DMS53 treated with DMSO at 0.1 percent for 48 hours (cell line): Measurements from ENCODE around the gene CSTPP1.

Experiments used
- DNase-seq: peaks from one replicate; lab custom pipeline; 2025; ENCODE audit not compliant: unreplicated experiment; lab: John Stamatoyannopoulos, UW

Gene CSTPP1

DNA sequence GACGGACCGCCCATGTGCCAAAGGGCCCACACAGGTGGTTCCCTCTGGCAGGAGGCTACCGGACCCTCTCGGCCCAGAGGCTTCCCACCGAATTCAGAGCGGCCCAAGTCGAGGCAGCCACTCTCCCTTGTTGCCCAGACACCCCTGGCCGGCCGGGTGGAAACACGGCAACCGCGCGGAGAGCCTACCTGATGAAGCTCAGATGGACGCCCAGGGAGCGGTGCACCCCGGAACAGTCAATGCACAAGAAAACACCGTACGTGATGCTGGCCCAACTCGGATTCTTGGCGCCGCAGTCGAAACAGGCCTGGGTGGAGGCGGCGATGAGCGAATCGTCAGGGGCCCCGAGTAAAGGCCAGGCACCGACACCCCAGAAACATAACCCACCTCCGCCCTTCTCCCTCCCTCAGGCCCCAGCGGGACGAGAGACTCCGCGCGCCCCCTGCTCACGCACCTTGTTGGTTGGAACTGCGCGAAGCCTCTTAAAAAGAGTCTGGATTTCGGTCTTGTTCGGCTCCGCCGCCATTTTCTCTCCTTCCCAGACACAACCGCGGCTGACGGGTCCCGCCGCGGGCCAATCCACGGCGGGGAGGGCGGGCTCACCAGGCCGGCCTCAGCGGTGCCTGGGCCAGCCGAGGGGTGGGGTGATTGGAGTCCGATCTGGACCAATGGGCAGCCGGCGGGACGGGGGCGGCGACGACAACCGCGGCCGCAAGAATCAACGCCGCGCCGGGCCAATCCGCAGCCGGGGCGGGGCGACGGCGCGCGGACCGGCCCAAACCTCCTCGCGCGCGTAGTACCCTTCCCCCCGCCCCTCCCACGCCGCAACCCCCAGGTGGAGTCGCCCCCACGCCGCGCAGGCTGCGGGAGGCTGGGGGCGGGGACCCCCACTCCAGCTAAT lies 240.0 kb downstream of the CSTPP1 start, which contains the start of gene ARFGAP2:
Gene ARFGAP2 (minus strand): TSS at position 552 of the 901 bp plus-strand sequence. CDS start 26 bp downstream, at position 526.
- peak; percentile 72 for DNase-seq

DNA sequence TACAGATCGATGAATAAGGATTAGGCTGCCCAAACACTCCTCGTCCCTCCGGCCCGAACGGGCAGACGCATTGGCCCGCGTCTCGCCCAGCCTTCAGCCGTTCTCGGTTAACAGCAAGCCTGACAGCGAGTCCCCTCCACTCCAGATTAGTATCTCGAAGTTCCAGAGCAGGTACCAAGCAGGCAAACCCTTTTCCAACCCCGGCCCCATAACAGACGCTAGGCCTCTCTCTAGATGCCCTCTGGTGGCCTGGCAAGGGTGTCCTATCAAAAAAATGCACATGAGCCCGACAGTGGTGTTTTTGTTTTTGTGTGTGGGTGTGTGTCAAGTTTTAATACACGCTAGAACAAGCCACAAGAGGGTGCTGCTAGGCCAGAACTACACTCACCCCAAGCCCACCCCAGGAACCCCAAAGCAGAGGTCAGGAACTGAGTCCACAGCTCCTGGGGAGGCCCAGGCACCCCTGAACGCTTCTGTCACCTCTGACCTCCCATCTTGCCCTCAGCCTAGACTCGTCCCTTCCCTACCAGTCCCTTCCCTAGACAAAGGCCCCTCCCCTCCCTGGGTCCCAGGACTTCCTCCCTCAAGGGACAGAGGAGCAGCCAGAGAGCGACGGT lies 240.8 kb downstream of the CSTPP1 start:
- DNase-seq = peak; percentile 36

DNA sequence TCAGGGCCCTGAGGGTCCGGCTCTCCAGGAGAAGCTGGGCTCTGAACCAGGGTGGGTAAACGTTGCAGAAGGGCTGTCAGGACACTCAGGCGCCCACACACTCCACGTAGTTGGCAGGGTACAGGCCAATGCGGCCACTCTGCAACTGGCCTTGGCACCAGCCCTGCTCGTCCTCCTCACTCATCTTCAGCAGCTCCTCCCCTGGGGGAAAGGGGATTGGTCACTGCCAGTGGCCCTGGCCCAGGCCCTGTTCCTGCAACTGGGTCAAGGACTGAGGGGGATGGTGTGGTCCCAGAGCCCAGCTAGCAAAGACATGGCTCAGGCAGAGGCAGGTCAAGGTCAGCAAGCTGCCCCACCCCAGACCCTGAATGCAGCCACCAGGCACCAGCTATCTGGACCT lies 241.3 kb downstream of the CSTPP1 start:
- DNase-seq = no peak

DNA sequence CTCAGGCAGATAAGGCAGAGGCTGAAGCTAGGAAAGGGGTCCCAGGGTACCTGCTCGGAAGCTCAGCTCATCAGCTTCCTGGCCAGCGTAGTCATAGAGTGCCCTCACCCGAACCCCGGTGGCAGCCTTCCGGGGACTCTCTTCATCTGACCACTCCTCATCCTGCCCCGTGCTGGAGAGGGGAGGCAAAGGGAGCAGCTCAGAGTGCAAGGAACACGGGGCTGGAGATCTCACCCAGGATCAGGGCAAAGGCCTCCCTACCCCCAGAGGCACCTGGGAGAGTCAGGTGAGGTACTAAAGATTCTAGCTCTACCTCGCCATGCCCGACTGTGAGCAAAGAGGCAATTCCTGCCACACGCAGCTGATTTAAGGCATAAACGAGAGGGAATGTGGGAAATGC lies 241.8 kb downstream of the CSTPP1 start:
- DNase-seq = no peak

DNA sequence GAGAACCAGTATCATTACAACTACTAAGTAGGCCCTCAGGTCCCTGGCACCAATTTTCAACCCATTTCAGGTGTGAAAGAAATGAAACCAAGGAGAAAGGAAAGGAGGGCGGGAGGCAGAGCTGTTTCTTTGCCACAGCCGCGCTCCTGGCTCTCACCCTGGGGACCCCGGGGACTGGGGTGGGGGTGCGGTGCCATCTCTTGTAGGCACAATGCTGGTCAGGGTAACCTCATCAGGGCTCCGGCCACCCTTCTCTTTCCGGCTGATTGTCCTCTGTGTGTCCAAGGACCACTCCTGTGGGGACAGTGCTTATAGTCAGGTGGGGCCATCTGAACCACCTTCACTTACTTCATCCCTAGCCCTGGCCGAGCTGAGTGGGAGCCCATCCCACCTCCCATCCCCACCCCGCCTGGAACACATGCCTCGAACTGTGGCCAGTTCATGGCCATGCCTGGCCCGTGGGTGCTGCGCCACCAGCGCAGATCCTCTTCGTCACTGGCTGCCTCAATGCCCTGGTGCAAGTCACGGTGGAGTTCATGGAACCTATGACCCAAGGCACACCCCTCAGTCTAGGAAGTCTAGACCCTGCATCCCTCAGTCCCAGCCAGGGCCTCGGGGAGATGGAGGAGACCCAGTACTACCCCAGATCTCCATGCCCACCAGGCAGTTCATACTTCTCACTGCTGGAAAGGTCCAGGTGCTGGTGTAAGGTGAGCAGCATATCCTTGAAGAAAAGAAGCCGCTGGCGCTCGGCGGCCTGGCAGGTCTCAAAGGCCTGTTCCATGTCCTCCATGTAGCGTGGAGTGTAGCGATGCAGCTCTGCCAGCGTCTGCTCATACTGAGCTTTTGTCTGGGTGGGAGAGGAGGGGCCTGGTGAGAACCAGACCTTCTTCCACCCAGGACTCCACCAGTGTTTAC lies 242.4 kb downstream of the CSTPP1 start:
- no peak for DNase-seq

DNA sequence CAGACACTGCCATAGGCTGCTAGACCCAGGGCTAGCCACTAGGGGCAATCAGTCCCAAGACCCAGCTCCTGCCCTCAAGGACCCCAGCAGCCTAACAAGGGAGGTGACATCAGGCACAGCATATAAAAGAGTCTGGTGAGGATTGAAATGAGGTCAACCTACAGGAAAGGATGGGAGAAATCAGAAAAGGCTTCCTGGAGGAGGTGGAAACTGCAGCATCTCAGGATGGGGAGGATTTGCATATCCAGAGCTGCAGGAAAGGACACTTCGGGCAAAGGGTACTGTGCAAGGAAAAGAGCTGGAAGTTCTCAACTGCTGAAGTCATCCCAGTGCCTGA lies 243.1 kb downstream of the CSTPP1 start:
- no peak for DNase-seq

DNA sequence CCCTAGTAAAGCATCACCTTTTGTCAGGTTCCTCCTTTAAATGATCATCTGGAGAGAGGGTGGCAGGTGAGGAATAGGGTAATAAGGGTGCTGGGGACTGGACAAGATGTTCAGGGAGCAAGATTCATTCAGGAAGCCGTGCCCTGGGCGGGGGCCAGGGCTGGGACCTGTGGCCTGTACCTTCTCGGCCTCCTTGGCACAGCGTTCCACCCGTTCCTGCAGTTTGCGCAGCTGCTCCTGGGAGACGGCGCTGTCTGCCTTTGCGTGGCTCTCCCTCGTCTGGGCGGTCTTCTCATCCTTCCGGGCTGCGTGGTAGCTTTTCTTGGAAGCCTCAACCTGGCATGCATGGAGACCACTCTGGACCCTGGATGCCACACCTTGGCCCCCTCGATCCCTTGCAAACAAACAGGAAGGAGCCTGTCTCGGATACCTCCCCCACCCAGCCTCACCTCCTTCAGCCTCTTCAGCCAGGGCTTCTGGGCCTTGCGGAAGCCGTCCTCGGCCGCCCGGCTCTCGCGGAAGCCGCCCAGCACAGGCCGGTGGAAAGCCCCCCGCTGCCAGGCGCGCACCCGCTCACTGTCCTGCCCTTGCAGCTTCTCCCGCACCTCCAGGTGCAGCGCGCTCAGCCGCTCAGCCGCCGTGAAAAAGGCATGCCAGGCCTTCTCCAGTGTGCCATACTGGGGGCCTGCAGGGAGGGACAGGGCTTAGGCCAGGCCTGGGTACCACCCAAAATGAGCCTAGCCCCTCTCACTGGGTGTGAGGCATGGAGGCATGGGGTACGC lies 243.6 kb downstream of the CSTPP1 start:
- no peak for DNase-seq

DNA sequence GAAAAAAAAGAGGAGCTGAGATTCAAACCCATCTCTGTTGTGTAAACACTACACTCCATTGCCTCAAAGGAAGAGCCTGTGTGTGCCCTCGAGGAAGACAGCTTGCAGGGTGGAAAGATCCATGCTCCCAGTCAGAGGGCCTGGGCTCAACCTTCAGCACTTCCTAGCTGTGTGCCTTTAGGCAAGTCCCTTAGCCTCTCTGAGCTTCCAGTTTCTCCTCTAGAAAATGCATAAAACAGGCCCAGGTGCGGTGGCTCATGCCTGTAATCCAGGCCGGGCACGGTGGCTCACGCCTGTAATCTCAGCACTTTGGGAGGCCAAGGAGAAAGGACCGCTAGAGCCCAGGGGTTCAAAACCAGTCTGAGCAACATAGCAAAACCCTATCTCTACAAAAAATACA lies 244.7 kb downstream of the CSTPP1 start:
- DNase-seq = no peak

DNA sequence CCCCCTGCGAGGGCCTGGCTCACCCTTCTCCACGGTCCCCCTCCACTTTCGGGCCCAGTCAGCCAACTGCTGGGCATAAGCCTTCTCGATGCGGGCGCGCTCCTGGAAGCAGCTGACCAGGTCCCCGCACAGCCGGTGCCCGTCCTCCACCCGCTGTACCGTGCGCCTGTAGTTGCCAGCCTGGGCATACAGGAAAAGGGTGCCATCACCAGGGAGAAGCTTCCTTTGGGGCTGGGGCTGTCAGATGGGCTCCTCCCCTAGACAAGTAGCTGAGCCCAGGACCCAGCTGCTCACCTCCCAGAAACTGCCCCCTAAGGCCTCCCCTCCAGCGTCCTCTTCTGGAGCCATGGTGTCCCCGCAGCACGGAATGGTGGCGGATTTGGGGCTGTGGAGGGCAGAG lies 245.8 kb downstream of the CSTPP1 start:
- DNase-seq = no peak

DNA sequence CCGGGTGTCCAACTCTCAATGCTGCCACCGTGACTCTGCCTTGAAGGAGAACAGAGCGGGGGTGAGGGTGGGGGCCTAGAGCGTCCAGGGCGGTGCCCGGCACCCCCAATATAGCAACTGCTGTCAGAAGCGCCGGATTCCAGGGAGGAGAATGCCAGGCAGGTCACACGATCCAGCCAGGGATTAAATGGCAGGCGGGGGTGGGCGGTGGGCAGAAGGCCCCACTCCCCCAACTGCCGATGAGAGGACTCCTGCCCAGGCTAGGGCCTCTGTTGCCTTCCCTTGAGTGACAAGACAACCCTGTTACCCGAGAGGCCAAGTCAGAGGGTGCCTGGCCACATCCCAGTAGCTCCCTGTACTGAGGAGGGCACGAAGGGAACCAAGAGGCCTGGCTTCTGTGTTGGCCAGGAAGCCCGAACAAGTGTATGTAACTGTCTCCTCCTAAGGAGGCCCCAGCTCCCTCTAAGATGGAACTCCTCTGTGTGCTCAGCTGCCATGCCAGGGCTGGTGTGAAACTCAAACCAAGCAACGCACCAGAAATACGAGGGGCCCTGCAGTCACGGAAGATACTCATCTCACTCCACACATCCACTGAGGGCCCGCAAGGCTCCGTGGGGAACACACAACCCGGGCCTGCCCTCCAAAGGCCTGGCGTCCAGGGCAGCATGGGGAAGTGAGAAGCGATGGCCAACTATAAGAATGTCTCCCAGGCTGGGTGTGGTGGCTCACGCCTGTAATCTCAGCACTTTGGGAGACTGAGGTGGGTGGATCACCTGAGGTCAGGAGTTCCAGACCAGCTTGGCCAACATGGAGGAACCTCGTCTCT lies 246.7 kb downstream of the CSTPP1 start:
- no peak for DNase-seq

DNA sequence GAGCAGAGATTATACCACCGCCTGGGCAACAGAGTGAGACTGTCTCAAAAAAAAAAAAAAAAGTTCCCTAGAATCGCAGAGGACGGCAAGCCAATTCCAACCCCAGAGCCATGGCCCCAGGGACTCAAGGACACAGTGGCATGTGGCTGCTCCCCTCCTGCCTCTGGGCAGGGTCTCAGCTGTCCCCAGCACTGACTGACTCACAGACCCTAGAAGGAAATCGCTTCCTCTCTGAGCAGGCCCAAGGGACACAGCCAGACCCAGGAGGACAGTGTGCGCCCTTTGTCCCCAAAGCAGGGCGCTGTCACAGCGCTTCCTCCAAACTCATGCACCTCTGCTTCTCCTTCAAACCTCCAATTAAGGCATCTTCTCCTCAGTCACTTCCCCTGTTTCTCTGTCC lies 247.4 kb downstream of the CSTPP1 start:
- DNase-seq = no peak

DNA sequence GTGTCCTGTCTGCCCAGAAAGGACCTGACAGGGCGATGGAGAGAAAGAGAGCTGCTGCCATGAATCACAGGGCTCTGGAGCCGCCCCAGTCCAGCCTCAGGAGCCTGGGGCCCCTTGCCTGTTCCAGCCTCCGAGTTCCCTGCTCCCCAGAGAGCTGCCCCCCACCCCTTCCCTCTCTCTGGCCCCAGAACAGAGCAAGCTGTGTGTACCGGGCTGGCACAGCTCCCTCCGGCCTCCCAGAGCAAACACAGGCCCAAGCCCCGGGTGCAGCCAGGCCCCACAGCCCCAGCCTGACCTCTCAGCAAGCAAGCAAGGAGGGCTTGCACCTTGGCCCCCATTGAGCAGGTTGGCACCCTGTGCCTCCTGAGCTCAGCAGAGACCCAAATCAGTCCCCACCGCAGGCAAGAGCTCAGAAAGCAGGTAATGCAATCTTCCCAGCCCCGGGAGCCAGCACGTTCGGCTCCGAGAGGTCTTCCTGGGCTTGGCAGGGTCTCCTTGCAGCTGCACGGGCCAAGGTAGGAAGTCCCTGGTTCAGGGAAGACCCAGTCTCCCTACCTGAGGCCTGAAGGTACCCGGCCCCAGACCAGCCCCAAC lies 248.2 kb downstream of the CSTPP1 start:
- DNase-seq = no peak

DNA sequence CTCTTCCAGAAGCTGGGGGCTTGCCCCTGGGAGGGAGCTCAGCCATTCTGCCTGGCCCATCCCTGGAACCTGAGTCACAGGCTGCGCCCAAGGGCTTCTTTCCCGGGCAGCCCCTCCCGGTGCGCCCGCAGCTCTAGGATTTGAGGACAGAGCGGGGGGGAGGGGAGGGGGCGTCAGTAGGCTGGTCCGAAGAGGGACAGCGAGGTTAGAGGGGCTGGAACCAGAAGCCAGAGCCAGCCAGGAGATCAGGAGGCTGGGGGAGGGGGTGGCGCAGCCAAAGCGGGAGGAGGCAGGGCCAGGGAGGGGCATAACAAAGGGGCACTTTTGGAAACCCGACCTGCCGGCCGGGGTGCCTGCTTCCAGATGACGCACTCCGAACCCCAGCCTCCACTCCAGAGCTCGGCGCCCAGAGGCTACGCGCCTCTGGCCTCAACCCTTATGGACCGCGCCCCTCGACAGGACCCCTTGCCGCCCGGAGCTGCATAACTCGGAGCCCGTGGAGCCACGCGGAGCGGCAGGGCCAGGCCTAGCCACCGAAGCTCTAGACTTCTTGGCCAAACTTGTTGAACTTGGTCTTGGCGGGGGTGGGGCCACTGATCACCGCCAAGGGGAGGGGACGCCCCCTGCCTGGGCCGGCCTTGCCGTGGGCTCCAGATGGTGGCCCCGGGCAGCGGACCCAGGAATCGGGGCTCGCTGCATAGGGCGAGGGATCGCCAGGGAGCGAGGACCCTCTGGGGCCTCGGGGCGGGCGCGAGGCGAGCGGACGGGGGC lies 248.9 kb downstream of the CSTPP1 start:
- no peak for DNase-seq

DNA sequence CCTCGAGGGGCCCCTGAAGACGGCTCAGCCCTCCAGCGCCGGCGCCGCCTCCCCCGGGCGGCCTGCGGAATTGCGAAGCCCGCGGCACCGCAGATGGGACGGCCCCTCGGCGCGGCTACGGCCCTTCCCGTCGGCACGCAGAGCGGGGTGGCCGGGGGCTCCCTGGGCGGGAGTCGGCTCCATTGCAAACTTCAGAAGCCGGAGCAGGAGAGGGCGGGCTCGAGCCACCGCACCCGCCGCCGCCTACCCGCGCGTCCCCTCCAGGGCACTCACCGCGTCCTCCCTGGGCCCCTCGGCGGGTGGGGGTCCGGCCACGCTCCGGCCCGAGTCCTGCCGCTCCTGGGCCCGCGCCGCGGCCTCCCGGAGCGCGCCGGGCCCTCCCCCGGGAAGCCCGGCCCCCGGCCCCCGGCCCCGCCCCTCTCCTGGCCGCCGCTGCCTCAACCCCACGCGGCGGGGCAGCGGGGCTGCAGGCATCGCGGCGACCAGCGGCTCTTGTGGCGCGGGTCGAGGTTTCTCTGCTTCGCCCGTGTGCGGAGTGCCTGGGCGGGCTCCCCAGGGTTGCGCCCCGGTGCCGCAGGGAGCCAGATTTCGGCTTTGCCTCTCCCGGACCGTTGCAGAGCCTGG lies 249.6 kb downstream of the CSTPP1 start, which contains the start of gene PACSIN3:
Gene PACSIN3 (minus strand): TSS at position 359 of the 624 bp plus-strand sequence. CDS start 3,707 bp downstream, outside the sequence.
- DNase-seq = no peak

DNA sequence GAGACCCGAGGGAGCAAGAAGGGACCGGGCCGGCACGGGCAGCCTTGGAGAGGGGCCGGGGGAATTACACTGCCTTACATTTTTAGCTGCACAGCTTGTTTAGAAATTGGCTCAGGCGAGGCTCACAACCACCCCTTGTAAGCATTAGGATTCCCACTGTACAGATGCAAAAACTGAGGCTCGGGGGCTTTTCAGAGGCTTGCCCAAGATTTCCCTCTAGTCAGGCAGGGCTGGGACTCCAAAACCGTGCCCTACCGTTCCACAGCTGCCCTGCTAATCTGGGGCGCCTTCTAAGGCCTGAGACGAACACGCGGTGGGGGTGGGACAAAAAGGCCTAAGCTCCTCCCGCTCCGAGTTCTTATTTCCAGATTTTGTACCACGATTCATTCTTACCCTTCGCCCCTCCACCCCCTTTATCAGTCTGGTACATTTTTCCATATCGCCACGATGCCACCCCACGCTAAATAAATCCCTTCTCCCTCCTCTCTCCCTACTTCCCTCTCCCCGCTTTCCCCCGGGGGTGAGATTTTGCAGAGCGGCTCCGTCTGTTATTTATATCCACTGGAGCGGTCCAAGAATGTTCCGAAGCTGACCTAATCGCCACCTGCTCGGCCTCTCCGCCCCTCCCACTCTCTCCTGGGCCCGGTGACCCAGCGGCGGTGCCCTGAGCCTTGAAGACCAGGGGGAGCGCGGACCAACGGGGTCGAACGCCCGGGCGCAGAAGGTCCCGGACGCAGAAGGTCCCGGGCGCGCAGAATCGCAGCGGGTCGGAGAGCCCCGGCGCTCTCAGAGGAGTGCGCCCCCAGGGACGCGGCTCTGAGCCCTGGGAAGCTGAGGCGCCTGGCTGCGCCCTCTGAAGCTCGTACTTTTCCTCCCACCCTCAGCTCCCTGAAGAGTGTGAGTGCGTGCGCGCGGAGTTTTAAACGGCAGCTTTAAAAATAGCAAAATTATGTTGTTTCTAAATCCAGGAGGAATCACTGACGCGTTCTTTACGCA lies 250.4 kb downstream of the CSTPP1 start:
- no peak for DNase-seq

DNA sequence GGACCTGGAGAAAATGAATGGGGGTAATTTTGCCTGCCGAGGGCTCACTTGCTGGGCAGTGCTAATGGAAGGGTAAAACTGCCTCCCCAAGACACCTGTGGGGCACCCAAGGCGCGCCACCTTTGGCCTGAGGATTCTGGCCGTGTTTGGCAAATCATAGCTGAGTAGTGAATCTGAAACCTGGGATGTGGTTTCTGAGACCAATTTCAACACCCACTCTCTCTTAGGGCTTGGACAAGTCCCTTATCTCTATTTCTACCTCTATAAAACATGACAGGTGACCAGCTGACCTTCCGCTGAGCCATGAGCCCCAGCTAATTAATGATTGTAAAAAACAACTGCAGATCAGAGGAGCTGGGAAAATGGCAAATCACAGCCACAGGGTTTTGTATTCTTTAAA lies 251.2 kb downstream of the CSTPP1 start:
- no peak for DNase-seq

DNA sequence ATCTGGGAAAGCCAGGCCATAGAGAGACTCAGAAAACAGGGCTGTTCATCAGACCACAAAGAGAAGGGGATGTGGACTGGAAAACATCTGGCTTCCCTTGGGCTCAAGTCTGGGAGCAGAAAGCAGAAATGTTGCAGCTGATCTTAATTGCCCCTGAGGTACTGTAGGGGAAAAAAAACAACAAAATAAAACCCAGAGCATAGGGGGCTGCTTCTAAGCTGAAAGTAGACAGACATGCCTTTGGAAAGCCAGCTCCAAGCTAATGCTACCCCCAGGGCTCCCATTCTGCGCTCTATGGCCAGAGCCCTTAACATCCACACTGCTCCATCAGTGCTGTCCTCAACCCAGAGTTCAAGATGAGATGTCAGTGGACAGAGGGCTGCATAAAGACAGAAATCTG lies 251.7 kb downstream of the CSTPP1 start:
- no peak for DNase-seq
